K562 (cell line): ENCODE results near the gene KRTAP10-4. TPM values are rescaled to one million over a fixed set of nuclear protein-coding genes. Genes with fewer than 3 reads are reported as not detected.

ENCODE experiments used
- ATAC-seq: fragments of 200-7000 bp; cut with Tn5 transposase; 3 replicates; pipeline ENCODE4 v1.9.1; 2020; ENCODE audit warnings: moderate library complexity
- BruUV-seq: library from RNA; stranded (reverse); fragments of 400-500 nt; replicated peaks from 2 replicates; lab custom pipeline; 2021; lab: Mats Ljungman, UMichigan
- CTCF ChIA-PET: fragments of 300-600 bp; formaldehyde crosslinking; extraction: SDS; loops from one replicate; lab custom pipeline; 2021; ENCODE audit warnings: low intra/inter-chr PET ratio; lab: Yijun Ruan, JAX
- POLR2A ChIA-PET: fragments of 300-600, 350-650 bp; sonication (Branson Sonifier 250); formaldehyde crosslinking; extraction: SDS; loops from one replicate; lab custom pipeline; 2021; ENCODE audit warnings: antibody characterized with exemption, inconsistent platforms; lab: Yijun Ruan, JAX
- DNase-seq, 4 experiments: peaks; one replicate each; pipeline versions ENCODE4 v3.0.0 to v3.0.0-alpha.2; 2011 to 2018; ENCODE audit warnings: low spot score in 3 of 4, mixed read lengths in 3 of 4; ENCODE audit errors: extremely low read depth in 1 of 4
- FAIRE-seq: peaks from 2 replicates; lab custom pipeline; 2011; peaks lifted over from hg19 to GRCh38; lab: Jason Lieb, UNC
- H2AFZ ChIP-seq: 2 replicates; pipeline ENCODE4 v1.6.0; 2011; ENCODE audit warnings: low read depth, low read length, control low read depth, inconsistent platforms
- H3K27ac ChIP-seq: fragments of 200-600 bp; 3 replicates; pipeline ENCODE4 v1.8.0; 2011; ENCODE audit warnings: low read depth, mild to moderate bottlenecking, control low read depth, inconsistent platforms, low read length, moderate library complexity, mixed read lengths; ENCODE audit errors: extremely low read depth
- H3K27me3 ChIP-seq, 2 experiments: fragments of 300-600 bp in 1 of 2; 2 replicates in 1 of 2; 3 replicates in 1 of 2; pipeline versions ENCODE4 v1.6.0 to v1.8.0; 2011; ENCODE audit warnings: inconsistent platforms in 2 of 2, low read length in 2 of 2, mild to moderate bottlenecking in 1 of 2, mixed read lengths in 1 of 2, moderate library complexity in 1 of 2; ENCODE audit not compliant: control insufficient read depth in 2 of 2, insufficient read depth in 2 of 2
- H3K36me3 ChIP-seq: fragments of 300-600 bp; 3 replicates; pipeline ENCODE4 v1.8.0; 2011; ENCODE audit warnings: mild to moderate bottlenecking, low read length, inconsistent platforms; ENCODE audit not compliant: control insufficient read depth, insufficient read depth
- H3K4me1 ChIP-seq, 2 experiments: fragments of 200-600 bp in 1 of 2; replicated peaks in 1 of 2; 2 replicates in 1 of 2; 3 replicates in 1 of 2; pipeline versions ENCODE4 v1.5.1 to v1.8.0; 2011; ENCODE audit warnings: inconsistent platforms in 2 of 2, low read length in 2 of 2, mild to moderate bottlenecking in 1 of 2, mixed read lengths in 1 of 2, moderate library complexity in 1 of 2; ENCODE audit not compliant: control insufficient read depth in 2 of 2, insufficient read depth in 2 of 2
- H3K4me2 ChIP-seq: 2 replicates; pipeline ENCODE4 v1.6.1; 2011; ENCODE audit warnings: low read length, control low read depth, inconsistent platforms, mixed read lengths; ENCODE audit not compliant: insufficient read depth
- H3K4me3 ChIP-seq: fragments of 200-600 bp; sonication (generic), shearing (Covaris generic); 2 replicates; pipeline ENCODE4 v1.5.1; 2016; ENCODE audit warnings: control low read depth, inconsistent platforms
- H3K79me2 ChIP-seq: fragments of 200-600 bp; 3 replicates; pipeline ENCODE4 v1.8.0; 2011; ENCODE audit warnings: low read length, inconsistent platforms; ENCODE audit not compliant: control insufficient read depth, insufficient read depth
- H3K9ac ChIP-seq, 2 experiments: 2 replicates each; pipeline versions ENCODE4 v1.6.0 to v1.6.1; 2011; ENCODE audit warnings: low read depth in 2 of 2, low read length in 2 of 2, control low read depth in 1 of 2, inconsistent platforms in 1 of 2, mild to moderate bottlenecking in 1 of 2, mixed read lengths in 1 of 2; ENCODE audit not compliant: insufficient read depth in 1 of 2
- H3K9me1 ChIP-seq: one replicate; pipeline ENCODE4 v1.6.0; 2011; ENCODE audit warnings: inconsistent platforms, mild to moderate bottlenecking, low read length, moderate library complexity; ENCODE audit not compliant: control insufficient read depth, insufficient read depth
- H3K9me3 ChIP-seq: replicated peaks from 2 replicates; pipeline ENCODE4 v1.5.1; 2011; ENCODE audit warnings: low read depth, low read length, inconsistent platforms; ENCODE audit not compliant: control insufficient read depth, insufficient read depth
- H4K20me1 ChIP-seq: replicated peaks from 2 replicates; pipeline ENCODE4 v1.6.1; 2011; ENCODE audit warnings: low read length, inconsistent platforms, mixed read lengths; ENCODE audit not compliant: control insufficient read depth, insufficient read depth
- ETV1 ChIP-seq: fragments of 450-650 bp; conservative IDR thresholded peaks from 2 replicates; pipeline ENCODE4 v1.6.1; 2016; ENCODE audit warnings: missing genetic modification characterization, control low read depth, low read depth, missing compliant biosample characterization
- HEY1 ChIP-seq: fragments of 250-450 bp; sonication (Bioruptor Pico); IDR thresholded peaks from 2 replicates; pipeline ENCODE4 v1.5.0; 2020; ENCODE audit warnings: mild to moderate bottlenecking, moderate library complexity, borderline replicate concordance
- MGA ChIP-seq: fragments of 450-650 bp; IDR thresholded peaks from 2 replicates; pipeline ENCODE4 v1.6.1; 2016; ENCODE audit warnings: mild to moderate bottlenecking, moderate library complexity
- NFATC3 ChIP-seq: fragments of 450-650 bp; IDR thresholded peaks from 2 replicates; pipeline ENCODE4 v1.6.1; 2017; ENCODE audit warnings: mild to moderate bottlenecking
- RBM22 ChIP-seq: fragments of 200-400 bp; formaldehyde crosslinking; IDR thresholded peaks from 2 replicates; pipeline ENCODE4 v1.6.1; 2018; ENCODE audit warnings: low read length, low read depth; ENCODE audit not compliant: poor library complexity, severe bottlenecking
- STAT5A ChIP-seq: IDR thresholded peaks from 2 replicates; pipeline ENCODE4 v1.6.1; 2012; ENCODE audit warnings: low read length, inconsistent platforms, borderline replicate concordance
- ZEB2 ChIP-seq: fragments of 450-650 bp; IDR thresholded peaks from 2 replicates; pipeline ENCODE4 v1.6.1; 2016
- ZNF124 ChIP-seq: sonication (generic); formaldehyde crosslinking; IDR thresholded peaks from 2 replicates; pipeline ENCODE4 v1.8.1; 2022; ENCODE audit warnings: missing genetic modification reagents
- ZNF280B ChIP-seq: fragments of 250-450 bp; sonication (Bioruptor Pico); IDR thresholded peaks from 2 replicates; pipeline ENCODE4 v1.5.1; 2021; ENCODE audit warnings: mild to moderate bottlenecking
- ZNF695 ChIP-seq: fragments of 450-650 bp; formaldehyde crosslinking; IDR thresholded peaks from 2 replicates; pipeline ENCODE4 v1.4.0; 2020; ENCODE audit warnings: mild to moderate bottlenecking, moderate library complexity
- WGBS: fragments of 100-300 bp; shearing (Covaris generic); methylation state at CpG from one replicate; pipeline ENCODE4 v1.1.6; 2016; ENCODE audit warnings: low coverage, mixed read lengths; ENCODE audit not compliant: insufficient coverage; ENCODE audit errors: missing lambda C conversion rate; 5-methylcytosine and 5-hydroxymethylcytosine counted together
- in situ Hi-C: fragments of 300-500 bp; cut with MboI; formaldehyde crosslinking; loops from 4 replicates; pipeline ENCODE4 v1.15.0; 2018; ENCODE audit warnings: inconsistent platforms, mixed read lengths
- intact Hi-C: fragments of 100-400 bp; cut with micrococcal nuclease; formaldehyde crosslinking; loops from 2 replicates; pipeline ENCODE4 v1.14.2; 2022
- polyA plus RNA-seq, 8 experiments: library from polyadenylated mRNA; depleted of rRNA in 4 of 8; stranded (reverse) in 5 of 8; unstranded in 3 of 8; fragments of >200 nt; fragmentation: Nextera tagmentation in 2 of 8; fragmentation: Illumina TruSeq in 1 of 8; extraction: Ambion mirVana in 2 of 8; extraction: Trizol in 1 of 8; gene quantifications; 2 replicates each; pipeline versions ENCODE4 v1.2.1 to v1.2.3, GENCODE V29; 2011 to 2014; ENCODE audit warnings: inconsistent platforms in 1 of 8, missing spikeins in 1 of 8
- total RNA-seq, 7 experiments: library from RNA; depleted of rRNA in 6 of 7; stranded (reverse); fragments of >200 nt in 6 of 7; fragmentation: Illumina TruSeq in 2 of 7; extraction: Trizol in 2 of 7; gene quantifications; 2 replicates each; pipeline versions ENCODE4 v1.2.1 to v1.2.3, GENCODE V29; 2011 to 2021; ENCODE audit warnings: low replicate concordance in 1 of 7

The KRTAP10-4 gene
- total and polyA plus RNA-seq, 9 of the 15 experiments (the other 6 are each of a cell fraction or from before 2014, with no cell fraction given), result not detected

DNA sequence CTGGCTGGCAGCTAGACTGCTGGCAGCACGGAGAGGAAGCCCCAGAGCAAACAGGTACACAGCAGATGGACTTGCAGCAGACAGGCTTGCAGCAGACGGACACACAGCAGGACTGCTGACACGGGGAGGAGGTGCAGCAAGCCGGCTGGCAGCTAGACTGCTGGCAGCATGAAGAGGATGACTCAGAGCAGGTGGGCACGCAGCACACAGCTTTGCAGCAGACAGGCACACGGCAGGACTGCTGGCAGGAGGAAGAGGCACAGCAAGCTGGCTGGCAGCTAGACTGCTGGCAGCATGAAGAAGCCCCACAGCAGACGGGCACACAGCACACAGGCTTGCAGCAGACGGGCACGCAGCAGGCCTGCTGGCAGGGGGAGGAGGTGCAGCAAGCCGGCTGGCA, 22.7 kb upstream of the KRTAP10-4 start:
- peaks cover 33 to 54% of the 10 kb centered on the region in 2 experiments for H3K27me3 ChIP-seq
- no peaks in the 10 kb centered on the region for H4K20me1 ChIP-seq
- no peak overlapping the region for H3K4me2 ChIP-seq
- in situ Hi-C loops, result no loop called here
- ATAC-seq (no peak), DNase-seq (no peak), FAIRE-seq (no peak)
- no peaks in the 10 kb centered on the region for H3K9me3 ChIP-seq
- ChIA-PET CTCF (no interaction called here), POLR2A (interaction anchor here (1.1 kb wide), 1 partner anchor 10 kb away, joined by 3 read pairs; no protein-coding TSS in a partner anchor)
- no peak overlapping the region for H2AFZ ChIP-seq
- no peak overlapping the region for H3K27ac ChIP-seq
- no peaks in the 10 kb centered on the region for H3K79me2 ChIP-seq
- H3K9ac ChIP-seq, result no peak overlapping the region; a peak in 1 of 4 replicates
- peaks cover 0 to 4% of the 10 kb centered on the region in 2 experiments; a peak in 1 of 5 replicates for H3K4me1 ChIP-seq
- BruUV-seq, result no TSS peak
- H3K9me1 ChIP-seq, result no peaks in the 10 kb centered on the region
- WGBS, result 0% methylated on average over 10 of the region's 10 CpGs
- no peak overlapping the region for H3K4me3 ChIP-seq
- intact Hi-C loops, result no loop called here
- no peak for TF ChIP-seq HEY1
- no peak for TF ChIP-seq RBM22
- TF ChIP-seq ZNF280B, result no peak
- no peak for TF ChIP-seq STAT5A
- TF ChIP-seq NFATC3, result no peak
- TF ChIP-seq MGA, result no peak
- no peak for TF ChIP-seq ZNF124 (CRISPR knock-in tag)
- no peak for TF ChIP-seq ZNF695 (CRISPR knock-in tag)
- no peak for TF ChIP-seq ETV1 (tag)
- TF ChIP-seq ZEB2, result no peak
- no peaks in the 10 kb centered on the region for H3K36me3 ChIP-seq
